GM23248 (cell line): ENCODE measurements around the gene ARHGAP4.

Experiments
- EZH2 ChIP-seq: fragments of 200-600 bp; sonication (generic); IDR thresholded peaks from 2 replicates; pipeline ENCODE4 v1.6.1; 2018; ENCODE audit warnings: antibody characterized with exemption, mild to moderate bottlenecking; ENCODE audit not compliant: insufficient read depth, poor library complexity, severe bottlenecking
- EZH2phosphoT487 ChIP-seq: fragments of 200-600 bp; sonication (generic); IDR thresholded peaks from 2 replicates; pipeline ENCODE4 v1.6.1; 2018; ENCODE audit warnings: antibody characterized with exemption, moderate library complexity, mild to moderate bottlenecking, low read depth; ENCODE audit not compliant: insufficient read depth

- TF ChIP-seq EZH2phosphoT487 (no peak), EZH2 (no peak)
Measured at GRCh38 chrX:153884136-153884535, 41.9 kb downstream of the ARHGAP4 start.
